GM12875 (cell line): Measurements from ENCODE around the gene TMEM204.

ENCODE experiments used
- H3K4me3 ChIP-seq: one replicate; pipeline ENCODE4 v1.5.1; 2011; ENCODE audit warnings: low read depth, low read length, control low read depth
- TF ChIP-seq, protein P1 (sequence below): IDR thresholded peaks from 2 replicates; pipeline ENCODE4 v1.5.1; 2011; ENCODE audit warnings: low read depth, mild to moderate bottlenecking, control low read depth, inconsistent platforms, low read length, moderate library complexity, borderline replicate concordance; ENCODE audit not compliant: insufficient read depth

Gene TMEM204

GRCh38 chr16:1546430-1546829, 13.0 kb downstream of the TMEM204 start:
- TF ChIP-seq, protein P1, sequence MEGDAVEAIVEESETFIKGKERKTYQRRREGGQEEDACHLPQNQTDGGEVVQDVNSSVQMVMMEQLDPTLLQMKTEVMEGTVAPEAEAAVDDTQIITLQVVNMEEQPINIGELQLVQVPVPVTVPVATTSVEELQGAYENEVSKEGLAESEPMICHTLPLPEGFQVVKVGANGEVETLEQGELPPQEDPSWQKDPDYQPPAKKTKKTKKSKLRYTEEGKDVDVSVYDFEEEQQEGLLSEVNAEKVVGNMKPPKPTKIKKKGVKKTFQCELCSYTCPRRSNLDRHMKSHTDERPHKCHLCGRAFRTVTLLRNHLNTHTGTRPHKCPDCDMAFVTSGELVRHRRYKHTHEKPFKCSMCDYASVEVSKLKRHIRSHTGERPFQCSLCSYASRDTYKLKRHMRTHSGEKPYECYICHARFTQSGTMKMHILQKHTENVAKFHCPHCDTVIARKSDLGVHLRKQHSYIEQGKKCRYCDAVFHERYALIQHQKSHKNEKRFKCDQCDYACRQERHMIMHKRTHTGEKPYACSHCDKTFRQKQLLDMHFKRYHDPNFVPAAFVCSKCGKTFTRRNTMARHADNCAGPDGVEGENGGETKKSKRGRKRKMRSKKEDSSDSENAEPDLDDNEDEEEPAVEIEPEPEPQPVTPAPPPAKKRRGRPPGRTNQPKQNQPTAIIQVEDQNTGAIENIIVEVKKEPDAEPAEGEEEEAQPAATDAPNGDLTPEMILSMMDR: no peak

GRCh38 chr16:1548233-1548632, 14.8 kb downstream of the TMEM204 start:
- TF ChIP-seq, protein P1: no peak
- no peak overlapping the region for H3K4me3 ChIP-seq

More at GRCh38 chr16:1546430-1546829, 13.0 kb downstream of the TMEM204 start:
- H3K4me3 ChIP-seq: no peak overlapping the region

- TF ChIP-seq, protein P1: no peak
- H3K4me3 ChIP-seq: no peak overlapping the region
These were observed 15.3 kb downstream of the TMEM204 start for GRCh38 chr16:1548727-1549126.

DNA sequence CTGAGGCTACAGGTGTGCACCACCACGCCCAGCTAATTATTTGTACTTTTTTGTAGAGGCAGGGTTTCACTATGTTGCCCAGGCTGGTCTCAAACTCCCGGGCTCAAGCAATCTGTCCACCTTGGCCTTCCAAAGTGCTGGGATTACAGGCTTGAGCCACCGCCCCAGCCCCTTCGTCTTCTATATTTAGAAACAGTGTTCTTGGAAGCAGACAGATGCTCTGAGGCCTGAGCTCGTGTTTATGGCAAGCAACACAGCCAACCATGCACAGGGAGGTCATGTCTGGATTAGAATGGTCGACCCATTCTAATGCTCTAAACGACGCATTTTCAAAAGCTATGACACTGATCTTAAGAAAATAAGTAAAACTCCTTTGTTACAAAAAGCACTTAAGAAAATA, 16.6 kb downstream of the TMEM204 start:
- TF ChIP-seq, protein P1: no peak
- no peak overlapping the region for H3K4me3 ChIP-seq

DNA sequence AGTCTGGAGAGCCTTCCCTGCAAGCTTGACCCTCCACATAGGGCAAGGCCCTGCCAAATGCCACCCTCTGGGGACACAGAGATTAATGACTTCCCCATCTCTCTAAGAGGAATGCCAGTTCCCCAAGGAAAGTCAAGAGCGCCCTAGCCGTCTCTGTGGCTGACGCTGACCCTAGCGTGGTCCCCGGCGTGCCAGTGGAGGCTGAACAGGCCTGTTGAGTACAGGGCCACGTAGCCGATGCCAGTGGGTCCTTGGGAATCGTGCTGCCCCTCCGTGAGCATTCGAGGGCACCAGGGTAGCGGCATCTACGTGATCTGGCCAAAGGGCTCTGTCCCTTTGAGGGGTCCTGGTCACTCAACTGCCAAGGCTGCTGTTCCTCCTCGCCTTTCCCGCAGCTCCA, 17.2 kb downstream of the TMEM204 start:
- H3K4me3 ChIP-seq: no peak overlapping the region
- TF ChIP-seq, protein P1: no peak

- TF ChIP-seq, protein P1: no peak
- no peak overlapping the region for H3K4me3 ChIP-seq
These were observed 17.7 kb downstream of the TMEM204 start for GRCh38 chr16:1551166-1551565.

DNA sequence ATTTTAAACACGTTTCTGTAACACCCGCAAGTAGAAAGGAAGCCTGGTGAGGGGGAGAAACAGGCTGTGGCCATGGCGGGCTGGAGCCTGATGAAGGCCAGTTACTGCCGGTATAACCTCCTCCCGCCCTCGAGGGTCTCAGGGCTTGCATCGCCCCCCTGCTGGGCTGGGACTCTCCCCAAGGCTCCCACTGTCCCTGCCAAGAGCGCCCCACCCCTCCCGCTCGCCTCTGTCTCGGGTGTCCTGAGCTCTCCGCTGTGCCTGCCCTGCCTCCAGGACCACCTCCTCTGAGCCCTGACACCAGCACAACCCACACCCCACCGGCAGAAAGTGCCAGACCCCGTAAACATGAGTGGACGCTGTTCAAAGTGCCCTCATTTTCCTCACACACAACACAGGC, 18.7 kb downstream of the TMEM204 start:
- TF ChIP-seq, protein P1: no peak
- no peak overlapping the region for H3K4me3 ChIP-seq
